ENCODE measurements around the gene SLC22A4.

GRCh38 chr5:132277256-132277655 is 16.9 kb upstream of the SLC22A4 start:
- TF ChIP-seq POLR2A (IDR thresholded peaks at IDR 0.05) (no peak), CTCF (IDR thresholded peaks at IDR 0.05) (no peak), POLR2AphosphoS5 (IDR thresholded peaks at IDR 0.05) (no peak)

Measured in upper lobe of left lung (tissue), 4 donors.